Activated T-cell treated with anti-CD3 and anti-CD28 coated beads, Interleukin-2, amount 50 U/mL, for 1 hour (primary cell): Measurements from ENCODE around the gene SLCO2B1.

Experiments used
- DNase-seq: peaks from one replicate; pipeline ENCODE4 v3.0.0-alpha.2; 2020

The SLCO2B1 gene

DNA sequence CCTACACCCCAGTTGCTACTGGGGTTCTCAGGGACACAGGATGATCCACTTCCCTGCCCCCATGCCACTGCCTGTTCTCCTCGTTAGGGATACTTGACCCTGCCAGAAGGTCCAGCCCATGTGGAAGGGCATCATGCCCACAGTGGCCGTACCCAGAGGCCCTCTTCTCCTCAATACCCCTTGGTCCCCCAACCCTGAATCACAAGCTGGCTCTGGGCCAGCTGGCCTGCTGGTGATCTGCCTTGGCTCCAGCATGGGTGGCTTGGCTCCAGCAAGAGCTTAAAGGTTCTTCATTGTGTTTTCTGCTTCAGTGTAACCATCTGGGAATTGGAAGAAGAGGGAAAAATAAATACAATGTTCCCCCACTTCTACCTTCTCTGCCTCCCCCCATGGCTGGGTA is 78.6 kb downstream of the SLCO2B1 start:
- no peak for DNase-seq

DNA sequence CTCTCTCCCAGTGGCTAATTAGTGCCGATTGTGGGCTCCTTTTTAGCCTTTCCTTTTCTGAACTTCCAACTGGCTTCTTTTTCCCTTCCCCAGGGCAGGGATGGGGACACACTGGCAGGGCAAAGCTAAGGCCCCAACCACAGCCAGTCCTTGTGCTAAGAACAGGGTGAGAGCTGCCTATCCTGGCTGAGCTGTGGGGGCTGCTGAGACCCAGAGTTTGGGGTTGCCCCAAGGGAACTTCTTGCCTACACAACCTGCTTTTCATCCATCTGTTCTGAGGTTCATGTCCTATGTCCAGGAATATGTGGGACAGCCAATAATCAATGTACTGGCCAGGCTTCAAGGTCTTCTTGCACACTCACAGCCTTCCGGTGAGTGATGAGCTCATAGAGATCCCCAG is 79.7 kb downstream of the SLCO2B1 start:
- no peak for DNase-seq

DNA sequence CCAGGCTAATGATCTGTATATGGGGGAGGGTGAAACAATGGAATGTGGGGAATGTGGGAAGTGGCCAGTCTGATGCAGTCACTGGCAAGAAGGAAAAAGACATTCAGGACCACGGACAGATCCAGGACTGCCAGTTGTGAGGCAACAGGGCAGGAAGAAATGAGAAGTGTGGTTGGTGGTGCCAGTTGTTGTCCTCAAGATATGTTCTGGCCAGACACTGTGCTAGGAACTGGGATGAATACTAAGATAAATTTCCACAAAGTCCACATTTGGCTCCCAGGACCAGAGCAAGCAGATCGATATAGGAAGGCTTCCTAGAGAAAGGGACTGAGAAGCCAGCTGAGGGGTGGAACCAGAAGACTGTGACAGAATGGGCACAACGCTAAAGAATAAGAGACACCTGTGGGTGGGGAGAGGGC is 82.9 kb downstream of the SLCO2B1 start:
- DNase-seq, result no peak

DNA sequence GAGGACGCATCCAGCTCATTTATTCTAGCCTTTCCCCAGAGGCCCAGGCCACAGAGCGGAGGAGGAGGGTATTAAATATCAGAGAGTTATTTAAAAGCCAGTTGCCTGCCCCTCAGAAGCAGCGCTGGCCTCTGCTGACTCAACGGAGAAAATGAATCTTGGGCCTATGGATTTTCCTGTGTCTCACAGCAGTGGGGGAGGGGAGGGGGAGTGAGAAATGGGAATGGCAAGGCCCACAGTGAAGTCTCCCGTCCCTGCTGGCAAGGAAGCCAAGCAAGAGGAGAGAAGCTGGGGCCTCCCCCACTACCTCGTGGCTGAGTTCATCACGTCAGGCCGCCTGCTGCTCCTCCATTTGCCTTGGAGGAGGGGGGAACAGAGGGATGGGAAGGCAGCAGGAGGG is 85.2 kb downstream of the SLCO2B1 start:
- DNase-seq, result no peak

DNA sequence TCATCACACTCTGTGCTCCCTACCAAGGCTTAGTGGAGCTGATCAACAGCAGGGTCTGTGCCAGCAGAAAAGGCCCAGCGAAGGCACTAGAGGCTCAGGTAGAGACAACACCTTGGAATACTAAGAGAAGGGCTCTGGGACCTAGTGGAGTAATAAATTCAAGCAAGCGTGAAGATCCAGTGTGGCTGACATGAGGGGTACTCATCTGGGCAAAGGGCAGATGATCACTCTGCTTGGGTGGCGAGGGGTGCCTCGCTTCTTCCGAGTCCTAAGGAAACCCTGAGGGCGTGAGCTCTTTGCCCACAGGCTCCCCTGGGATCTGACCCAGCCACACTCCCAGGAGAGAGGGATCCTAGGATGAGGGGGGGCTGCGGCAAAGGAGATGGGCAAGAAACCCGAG is 86.1 kb downstream of the SLCO2B1 start:
- no peak for DNase-seq

DNA sequence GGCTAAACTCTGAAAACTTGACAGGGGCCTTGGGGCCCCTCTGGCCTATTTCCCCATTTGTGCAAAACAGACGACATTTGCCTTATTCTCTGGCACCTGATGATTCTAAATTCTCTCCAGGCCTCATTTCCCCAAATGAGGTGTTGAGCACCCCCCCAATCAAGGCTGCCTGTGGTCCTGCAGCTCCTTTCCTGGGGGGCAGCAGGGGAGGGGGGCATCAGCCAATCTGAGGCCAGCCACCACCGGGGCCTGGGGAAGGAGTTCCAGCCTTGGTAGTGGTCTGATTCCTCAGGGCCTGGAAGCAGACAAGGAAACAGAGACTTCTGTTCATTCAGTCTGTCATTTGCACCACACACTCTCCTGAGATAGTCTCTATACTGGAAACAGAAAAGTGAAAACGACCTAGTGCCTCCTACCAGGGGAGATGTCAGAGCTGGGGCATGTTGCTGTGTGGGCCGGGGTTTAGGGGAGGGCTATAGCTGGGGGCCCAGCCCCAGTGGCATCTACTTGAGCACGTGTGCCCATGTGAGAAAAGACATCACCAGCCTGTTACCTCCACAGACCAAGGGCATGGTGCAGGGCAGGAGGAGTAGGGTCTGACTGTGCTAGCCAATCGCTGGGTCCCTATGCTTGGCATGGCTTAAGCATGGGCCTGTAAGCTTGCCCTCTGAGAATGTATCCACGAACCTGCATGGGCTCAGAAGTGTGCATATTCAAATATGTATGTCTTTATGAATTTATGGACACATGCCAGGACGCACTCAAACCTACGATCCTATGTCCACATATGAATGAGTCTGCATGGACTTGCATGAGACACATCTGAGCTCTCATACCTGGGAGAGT is 87.9 kb downstream of the SLCO2B1 start:
- no peak for DNase-seq

DNA sequence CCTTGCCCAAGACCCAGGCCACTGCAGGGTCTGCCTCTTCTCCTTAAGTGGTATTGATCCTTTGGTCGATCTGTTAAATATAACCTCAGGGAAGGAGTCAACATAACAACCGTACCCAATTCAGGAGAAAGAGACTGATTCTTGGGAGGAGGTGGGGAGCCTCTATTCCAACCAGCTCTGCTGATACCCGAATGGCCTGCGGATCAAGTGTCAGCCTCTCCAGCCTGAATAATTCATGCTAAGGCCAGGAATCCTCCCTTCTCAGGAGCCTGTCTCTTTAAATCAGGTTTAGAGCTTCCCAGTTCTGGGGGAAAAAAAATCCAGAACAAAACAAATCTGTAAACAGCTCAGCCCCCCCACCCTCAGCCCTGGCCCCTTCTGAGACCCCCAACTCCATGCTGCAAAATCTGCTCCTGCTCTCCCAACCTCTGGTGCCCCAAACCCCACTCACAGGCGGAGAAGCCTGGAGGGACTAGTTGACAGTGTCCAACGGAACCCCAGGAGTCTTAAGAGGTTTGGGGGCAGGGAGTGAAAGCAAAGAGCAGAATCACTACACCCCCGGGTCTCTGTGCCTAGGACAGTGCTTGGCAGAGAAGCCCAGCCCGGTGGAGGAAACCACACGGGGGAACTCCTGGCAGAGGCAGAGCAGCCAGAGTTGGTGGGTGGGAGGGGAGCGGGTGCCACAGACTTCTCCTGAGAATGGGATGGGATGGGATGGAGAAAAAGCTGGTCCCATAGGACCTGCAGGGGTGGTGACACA is 88.8 kb downstream of the SLCO2B1 start:
- no peak for DNase-seq

DNA sequence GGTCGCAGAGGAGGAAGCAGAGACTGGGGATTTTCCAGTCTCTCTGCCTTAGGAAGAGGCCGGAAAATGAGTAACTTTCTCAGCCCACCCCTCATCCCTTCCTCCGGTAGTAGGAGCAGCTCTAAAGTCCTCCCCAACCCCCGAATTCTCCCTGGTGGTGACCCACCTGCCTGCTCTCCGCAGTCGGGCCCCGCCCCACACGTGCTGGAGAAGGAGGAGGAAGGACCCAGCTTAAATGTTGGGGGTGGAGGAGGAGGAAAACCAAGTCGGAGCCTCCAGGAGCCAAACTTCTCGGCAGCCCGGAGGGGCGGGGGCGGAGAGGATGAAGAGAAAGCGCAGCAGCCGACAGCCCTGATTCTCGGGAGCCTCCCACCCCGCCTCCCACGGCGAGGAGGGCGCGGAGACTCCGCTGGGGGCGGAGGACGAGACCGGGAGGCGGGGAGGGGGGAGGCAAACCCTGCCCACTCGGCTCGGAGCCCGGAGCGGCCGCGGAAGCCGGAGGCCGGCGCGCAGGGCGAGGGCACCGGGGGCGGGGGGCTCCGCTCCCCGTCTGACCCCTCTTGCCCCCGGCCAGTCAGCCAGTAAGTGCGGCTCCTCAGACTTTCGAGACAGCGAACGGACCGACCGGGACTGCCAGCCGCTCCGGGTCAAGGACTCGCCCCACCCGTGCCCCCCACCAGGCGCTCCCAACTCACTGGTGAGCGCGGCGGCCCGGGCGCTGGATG is 89.6 kb downstream of the SLCO2B1 start, which contains the start of gene TPBGL:
TSS of gene TPBGL (plus strand) at position 464 of the 725 bp plus-strand sequence. CDS start 276 bp downstream, outside the sequence.
- peak; percentile 28 for DNase-seq

DNA sequence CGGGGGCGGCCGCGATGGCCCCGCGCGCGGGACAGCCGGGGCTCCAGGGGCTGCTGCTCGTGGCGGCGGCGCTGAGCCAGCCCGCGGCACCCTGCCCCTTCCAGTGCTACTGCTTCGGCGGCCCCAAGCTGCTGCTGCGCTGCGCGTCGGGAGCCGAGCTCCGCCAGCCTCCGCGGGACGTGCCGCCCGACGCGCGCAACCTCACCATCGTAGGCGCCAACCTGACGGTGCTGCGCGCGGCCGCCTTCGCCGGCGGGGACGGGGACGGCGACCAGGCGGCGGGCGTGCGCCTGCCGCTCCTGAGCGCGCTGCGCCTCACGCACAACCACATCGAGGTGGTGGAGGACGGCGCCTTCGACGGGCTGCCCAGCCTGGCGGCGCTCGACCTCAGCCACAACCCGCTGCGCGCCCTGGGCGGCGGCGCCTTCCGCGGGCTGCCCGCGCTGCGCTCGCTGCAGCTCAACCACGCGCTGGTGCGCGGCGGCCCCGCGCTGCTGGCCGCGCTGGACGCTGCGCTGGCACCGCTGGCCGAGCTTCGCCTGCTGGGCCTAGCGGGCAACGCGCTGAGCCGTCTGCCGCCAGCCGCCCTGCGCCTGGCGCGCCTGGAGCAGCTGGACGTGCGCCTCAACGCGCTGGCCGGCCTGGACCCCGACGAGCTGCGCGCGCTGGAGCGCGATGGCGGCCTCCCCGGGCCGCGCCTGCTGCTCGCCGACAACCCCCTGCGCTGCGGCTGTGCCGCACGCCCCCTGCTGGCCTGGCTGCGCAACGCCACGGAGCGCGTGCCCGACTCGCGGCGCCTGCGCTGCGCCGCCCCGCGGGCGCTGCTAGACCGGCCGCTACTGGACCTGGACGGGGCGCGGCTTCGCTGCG is 90.4 kb downstream of the SLCO2B1 start:
- DNase-seq, result peak; percentile 95

DNA sequence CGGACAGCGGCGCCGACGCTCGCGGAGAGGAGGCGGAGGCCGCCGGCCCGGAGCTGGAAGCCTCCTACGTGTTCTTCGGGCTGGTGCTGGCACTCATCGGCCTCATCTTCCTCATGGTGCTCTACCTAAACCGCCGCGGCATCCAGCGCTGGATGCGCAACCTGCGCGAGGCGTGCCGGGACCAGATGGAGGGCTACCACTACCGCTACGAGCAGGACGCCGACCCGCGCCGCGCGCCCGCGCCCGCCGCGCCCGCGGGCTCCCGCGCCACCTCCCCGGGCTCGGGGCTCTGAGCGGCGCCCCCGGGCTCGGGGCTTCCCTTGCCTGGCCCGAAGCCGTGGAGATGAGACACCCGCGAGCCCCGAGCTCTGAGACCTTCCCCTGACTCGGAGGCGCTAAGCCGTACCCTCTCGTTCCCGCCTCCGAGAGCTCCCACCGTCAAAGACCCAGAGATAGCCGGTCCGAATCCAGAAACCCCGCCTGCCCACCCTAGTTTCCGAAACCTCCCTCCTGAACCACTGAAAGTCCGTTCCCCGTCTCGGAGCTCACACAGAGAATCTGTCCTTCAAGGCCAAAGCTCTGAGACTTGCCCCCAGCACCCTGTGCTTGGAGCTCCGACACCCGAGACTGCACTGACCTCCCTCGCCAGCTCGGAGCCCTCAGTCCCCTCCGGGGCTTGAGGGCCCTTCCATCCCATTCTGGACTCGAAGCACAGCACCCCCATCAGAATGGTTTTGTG is 91.2 kb downstream of the SLCO2B1 start:
- DNase-seq, result no peak

DNA sequence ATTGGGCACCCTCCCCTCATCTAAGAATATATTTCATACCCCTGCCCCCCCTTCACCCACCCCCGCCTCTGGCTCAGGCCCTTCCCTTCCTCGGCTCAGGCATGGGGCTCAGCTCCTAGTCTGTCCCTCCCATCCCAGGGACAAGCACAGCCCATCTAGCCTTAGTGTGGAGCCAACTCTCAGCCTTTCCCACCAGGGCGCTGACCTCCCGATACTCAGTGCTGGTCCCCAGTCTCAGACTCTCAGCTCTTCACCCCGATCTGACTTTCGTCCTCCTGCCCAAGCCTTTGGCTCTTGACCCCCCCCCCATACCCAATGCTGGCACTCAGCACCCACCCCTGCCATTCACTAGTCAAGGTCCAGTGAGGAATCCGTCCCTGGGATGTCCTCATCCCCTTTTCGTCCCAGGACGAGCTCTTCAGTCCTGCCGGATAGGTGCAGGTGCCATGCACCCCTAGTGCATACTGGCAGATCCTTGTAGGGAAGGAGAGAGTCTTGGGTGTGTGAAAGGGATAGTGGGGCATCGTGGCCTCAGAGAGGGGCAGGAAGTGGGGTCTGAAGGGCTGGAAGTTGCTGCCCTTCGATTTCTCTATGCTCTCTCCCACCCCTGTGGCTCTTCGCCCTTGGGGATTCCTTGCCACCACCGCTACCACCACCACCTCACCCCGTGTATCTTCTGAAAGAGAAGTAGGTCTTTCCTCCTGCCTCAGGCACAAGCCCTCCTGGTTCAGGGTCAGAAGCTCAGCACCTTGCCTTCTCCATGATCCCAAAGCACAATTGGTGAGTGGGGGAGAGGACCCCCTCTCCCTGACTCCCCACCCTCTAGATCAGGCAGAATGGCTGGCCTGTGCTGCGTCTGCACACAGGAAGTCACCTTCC is 92.1 kb downstream of the SLCO2B1 start:
- DNase-seq, result no peak

DNA sequence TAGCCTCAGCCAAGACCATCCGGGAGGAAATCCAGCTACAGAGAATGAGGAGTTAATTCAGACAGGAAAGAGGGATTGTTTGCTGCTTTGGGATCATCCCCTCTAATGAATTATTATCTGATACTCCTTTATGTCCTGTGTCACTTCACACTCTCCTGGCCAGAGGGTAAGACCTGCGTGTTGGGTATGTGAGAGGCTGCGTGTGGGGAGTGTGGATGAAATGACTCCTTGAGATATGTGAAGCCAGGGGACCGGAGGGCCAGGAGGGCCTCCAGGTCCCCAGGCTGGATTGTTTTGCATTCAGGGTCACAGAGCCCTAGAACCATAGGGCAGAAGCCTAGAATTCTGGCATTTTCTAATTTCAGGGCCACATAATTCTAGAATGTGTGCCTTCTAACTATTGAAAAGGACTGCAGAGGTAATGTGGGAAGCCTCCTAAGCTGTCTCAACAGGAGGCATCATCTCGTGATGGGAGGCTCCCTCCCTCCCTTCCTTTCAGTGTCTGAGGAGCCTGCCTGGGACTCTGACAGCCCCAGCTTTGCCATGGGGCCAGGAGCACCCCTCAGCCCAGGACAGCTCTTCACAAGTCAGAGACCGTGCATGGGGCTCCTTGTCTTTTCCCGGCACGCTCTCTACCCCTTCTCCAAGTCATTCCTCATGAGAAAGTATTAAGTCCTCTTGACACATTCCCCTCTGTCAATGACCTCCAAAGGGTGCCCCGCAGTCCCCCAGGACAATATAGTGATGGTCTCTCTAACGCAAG is 93.3 kb downstream of the SLCO2B1 start:
- no peak for DNase-seq

DNA sequence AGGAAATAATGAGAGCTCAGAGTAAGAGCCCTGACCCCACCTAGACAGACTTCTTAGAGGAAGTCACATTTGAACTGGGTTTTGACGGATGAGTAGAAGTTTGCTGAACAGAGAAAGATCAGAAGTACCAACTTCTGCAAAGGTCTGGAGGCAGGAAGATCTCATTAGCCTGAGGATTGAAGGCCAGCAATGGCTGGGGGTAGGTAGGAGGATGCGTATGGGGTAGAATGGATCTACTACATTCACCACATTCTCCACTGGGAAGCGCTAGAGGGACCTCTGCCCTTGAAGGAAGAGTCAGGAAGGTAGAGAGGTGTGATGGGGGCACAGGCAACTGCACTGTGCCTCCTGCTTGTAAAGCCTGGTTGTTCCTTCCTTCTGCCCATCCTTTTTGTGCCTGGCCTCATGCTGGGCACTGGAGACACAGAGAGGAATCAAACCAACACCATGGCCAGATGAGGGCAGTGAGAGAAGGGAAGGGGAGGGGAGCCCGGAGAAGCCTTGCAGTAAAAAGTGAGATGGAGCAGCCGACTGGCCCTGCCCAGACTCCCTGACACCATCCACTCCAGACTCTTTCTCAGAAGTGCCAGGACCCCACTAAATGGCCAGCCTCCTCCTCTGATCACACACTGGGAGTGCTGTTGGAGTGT is 94.6 kb downstream of the SLCO2B1 start:
- DNase-seq, result peak; percentile 16

DNA sequence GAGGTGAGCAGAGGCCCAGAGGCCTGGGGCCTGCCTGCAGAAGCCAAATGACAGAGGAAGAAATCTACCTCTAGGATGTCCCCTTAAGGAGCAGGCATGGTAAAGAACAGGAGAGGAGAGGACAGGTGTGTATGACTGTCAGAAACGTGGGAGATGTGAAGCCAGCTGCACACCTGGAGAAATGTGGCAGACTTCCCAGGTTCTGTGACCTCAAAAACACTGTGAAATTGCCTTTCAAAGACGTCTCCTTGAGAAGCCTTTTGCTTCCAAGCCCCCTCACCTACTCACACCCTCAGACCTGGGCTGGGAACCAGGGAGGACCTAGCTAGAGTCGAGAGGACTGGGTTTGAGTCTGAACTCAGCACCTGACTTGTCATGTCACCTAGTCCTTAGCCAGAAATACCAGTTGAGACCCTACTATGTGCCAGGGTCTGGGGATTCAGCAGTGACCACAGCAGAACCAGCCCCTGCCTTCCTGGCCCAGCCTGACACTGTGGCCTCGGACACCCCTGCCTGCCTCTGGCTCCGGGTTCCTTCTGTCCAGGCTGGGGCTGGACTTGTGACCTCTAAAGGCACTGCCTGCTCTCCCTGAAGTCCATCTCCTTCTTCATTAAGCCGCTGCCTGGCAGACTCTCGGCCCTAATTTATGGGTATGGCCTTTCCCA is 95.2 kb downstream of the SLCO2B1 start:
- DNase-seq, result peak; percentile 7

DNA sequence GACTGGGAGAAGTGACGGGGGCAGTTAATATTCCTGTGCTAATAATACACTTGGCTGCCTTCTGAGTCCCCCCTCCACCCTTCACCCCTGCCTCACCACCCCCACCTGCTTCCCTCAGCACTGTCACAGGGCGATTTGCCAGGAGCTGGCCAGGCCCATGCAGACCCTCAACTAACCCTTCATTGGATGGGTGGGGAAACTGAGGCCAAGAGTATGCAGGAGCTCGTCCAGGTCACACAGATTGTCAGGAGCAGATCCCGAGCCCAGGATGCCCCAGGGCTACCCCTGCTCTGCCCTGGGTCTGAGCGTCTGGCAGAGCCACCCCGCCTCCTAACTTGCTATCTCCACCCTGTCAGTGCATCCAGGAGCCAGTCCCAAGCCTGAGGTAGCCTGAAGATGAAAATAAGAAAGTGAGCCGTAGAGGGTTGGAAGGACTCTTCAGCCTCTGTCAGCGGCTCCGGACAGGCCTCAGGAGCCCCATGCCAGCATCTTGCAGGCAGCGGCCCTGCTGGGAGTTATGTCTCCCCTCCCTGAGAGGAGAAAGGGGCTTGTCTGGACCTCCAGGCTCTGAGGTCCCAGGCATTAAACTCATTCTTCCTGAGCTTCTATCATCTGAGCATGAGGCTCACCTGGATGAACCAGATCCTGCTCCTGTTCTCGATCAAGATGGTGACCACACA is 95.9 kb downstream of the SLCO2B1 start:
- DNase-seq, result peak; percentile 13

DNA sequence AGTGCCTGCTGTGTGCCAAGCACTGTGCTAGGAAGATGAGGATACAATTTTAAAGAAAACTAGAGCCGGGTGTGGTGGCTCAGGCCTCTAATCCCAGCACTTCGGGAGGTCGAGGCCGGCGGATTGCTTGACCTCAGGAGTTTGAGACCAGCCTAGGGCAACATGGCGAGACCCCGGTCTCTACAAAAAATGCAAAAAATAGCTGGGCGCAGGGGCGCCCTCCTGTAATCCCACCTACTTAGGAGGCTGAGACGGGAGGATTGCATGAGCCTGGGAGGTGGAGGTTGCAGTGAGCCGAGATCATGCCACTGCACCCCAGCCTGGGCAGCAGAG is 98.0 kb downstream of the SLCO2B1 start:
- no peak for DNase-seq

DNA sequence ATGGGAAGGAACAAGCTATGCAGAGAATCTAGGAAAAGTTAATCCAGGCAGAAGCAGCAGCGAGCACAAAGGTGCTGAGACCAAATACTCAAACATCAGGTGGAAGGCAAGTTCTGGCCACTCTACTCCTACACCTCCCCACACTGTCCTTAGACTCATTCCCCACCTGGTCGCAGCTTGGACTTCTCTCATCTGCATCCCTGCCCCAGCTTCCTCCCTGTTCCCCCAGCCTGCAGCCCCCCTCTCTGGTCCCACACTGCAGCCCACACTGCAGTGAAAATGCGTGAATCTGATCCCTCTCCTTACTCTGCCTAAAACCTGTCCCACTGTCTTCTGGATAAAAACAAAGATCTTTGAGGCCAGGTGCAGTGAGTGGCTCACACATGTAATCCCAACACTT is 98.8 kb downstream of the SLCO2B1 start:
- peak; percentile 6 for DNase-seq

DNA sequence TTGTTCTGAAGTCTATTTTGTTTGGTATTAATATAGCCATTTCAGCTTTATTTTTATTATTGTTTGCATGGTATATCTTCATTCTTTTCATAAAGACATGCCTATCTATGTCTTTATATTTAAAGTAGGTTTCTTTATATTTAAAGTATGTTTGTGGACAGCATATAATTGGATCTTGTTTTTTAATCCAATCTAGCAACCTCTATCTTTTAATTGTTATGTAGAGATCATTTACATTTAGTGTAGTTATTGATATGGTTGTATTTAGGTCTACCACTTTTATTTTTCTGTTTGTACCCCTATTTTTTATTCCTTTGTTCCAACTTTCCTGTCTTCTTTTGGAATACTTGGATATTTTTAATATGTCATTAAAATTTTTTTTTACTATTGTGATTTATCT is 103.4 kb downstream of the SLCO2B1 start:
- no peak for DNase-seq
